Muscle of arm (tissue), 12 donors: Measurements from ENCODE around the gene ZHX3. TPM values are rescaled to one million over a fixed set of nuclear protein-coding genes. Genes with fewer than 3 reads are reported as not detected.

ENCODE experiments used
- DNase-seq: peaks from one replicate; pipeline ENCODE4 v3.0.0-alpha.2; 2013
- polyA plus RNA-seq, 12 donors: library from polyadenylated mRNA; unstranded; fragments of 120-200 nt; gene quantifications; one replicate each; pipeline ENCODE4 v1.2.1, GENCODE V29; 2013; ENCODE audit not compliant: insufficient read length in 12 of 12

The ZHX3 gene
- polyA plus RNA-seq, 12 donors, result 7.4 to 17.2 (median 10.9) TPM; not detected in 1

- DNase-seq, result no peak
These were observed 93.2 kb downstream of the ZHX3 start for GRCh38 chr20:41224281-41224680.

DNA sequence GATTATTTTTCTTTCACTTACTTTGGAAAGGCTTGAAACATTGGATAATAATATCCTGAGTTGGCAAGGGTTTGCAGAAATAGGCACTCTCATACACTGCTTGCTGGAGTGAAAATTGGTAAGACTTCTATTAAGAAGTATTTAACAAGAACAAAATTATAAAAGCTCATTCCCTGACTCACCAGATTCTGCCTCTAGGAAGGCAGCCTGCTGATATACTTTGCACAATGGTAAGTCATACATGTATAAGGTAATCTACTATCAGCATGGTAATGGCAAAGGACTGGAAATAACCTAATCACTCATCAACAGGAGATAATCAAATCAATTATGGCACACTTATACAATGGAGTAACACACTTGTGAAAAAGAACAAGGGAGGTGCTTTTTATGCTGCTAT is 94.4 kb downstream of the ZHX3 start:
- no peak for DNase-seq

- no peak for DNase-seq
These were observed 94.8 kb downstream of the ZHX3 start for GRCh38 chr20:41222703-41223102.

GRCh38 chr20:41222296-41222695 is 95.2 kb downstream of the ZHX3 start:
- DNase-seq, result no peak

DNA sequence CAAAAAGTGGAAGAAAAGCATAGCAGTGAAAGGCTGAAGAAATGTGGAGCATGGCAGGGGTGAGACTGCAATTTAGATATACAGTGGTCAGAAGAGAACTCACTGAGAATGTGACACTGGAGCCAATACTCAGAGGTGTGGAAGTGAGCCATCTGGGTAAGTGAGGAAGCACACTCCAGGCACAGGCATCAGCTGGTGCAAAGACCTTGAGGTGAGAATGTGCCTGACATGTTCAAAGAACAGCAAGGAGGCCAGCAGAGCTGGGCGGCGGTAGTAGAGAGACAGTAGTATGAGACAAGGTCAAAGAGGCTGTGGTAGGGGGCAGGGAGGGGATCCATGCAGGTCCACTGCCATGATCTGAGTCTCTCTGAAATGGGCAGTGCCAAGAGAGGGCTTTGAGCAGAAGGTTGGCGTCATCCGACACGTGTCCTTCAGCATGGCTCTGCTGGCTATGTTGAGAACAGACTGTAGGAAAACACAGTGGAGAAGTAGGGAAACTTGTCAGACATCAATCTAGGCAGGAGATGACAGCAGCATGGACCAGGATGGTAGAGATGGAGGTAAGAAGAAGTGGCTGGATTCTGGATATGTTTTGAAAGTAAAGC is 95.8 kb downstream of the ZHX3 start:
- DNase-seq, result no peak

DNA sequence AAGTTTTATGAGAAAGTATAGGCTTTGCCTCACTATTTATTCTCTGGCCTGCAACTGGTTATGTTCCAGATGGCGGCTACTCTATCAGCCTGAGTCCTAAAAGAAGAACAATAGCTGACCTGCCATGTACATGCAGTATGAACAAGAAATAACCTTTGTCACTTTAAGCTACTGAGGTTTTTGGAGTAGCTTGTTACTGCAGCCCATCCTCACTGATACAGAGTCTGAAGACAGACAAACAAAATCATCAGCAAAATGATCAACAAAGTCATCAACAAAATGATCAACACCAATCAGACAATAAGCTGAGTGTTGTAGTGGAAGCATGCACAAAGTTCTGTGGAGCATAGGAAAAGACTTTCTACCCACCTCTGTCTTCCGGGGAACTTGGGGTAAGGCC is 97.7 kb downstream of the ZHX3 start:
- no peak for DNase-seq

- DNase-seq, result no peak
These were observed 99.1 kb downstream of the ZHX3 start for GRCh38 chr20:41218466-41218865.

DNA sequence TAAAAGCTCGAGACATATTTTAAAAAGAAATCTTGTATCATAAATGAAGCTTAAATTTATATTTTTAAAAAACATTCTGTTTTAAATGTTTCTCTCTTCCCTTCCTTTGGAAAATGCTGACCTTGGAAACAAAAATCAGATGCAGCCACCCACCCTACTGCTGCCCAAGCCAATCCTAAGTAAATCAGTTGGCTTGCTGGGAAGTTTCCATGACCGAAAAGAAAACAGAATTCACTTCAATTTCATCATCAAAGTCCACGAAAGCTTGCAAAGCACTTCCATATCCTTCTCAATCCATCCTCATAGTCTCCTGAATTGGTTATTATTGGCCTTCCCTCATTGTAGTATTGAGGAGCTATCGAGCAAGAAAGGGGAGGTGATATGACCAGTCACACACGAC is 100.1 kb downstream of the ZHX3 start:
- no peak for DNase-seq

DNA sequence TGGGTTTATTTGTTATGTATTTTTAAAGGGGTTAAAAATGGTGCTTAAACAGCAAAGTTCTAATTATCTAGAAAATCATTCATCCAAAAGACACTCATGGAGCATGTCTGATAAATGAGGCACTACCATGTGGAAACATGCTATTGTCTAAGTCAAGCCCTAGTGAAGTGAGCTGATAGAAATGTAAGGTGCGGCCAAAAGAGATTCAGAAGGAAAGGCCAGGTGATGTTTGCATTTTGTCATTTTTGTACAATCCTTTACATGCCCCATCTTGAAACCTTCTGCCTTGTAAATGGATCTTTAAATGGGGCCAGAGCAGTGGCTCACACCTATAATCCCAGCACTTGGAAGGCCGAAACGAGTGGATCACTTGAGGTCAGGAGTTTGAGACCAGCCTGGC is 102.9 kb downstream of the ZHX3 start:
- no peak for DNase-seq

DNA sequence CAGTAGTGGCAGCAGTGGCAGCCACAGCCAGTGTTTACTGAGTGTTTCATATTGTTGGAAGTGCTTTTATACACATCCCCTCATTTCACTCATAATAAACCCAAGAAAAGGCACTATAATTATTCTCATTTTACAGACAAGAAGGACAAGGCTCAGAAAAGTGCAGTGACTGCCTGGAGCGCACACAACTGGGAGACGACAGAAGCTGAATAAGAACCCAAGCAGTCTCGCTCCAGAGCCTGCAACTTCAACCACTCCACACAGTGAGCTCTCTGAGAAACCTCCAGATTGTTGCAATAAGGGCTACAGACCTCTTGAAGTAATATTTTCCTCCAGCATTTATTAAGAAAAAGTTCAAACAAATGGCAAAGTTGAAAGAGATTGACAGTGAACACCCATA is 103.3 kb downstream of the ZHX3 start:
- no peak for DNase-seq

DNA sequence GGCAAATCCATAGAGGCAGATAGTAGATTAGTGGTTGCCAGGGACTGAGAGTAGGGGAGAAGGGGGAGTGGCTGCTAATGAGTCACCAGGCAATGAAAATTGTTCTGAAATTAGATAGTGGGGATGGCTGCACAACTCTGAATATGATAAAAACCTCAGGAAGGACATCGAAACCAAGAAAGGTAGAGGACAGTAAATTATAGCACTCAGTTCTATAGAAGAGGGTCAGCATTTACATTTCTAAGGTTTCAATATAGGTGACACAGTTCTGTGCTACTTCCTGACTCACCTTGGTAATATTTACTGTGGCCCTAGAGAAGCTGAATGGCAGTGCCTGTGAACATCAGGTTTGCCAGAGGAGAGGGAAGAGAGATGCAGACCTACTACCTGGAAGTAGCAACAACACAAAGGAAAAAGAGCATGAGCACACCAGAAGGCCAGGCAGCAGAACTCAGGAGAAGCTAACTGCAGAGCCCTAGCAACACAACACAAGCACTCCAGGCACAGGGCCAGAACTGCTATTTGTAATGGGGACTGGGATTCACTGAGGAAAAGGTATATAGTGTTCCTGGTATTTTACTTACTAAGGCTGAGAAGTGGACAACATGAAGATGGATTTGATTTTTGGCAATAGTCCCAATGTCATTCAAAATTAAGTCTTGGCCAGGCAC is 104.2 kb downstream of the ZHX3 start:
- no peak for DNase-seq

GRCh38 chr20:41205313-41205712 is 112.2 kb downstream of the ZHX3 start:
- DNase-seq, result no peak

GRCh38 chr20:41204304-41205265 is 112.9 kb downstream of the ZHX3 start:
- no peak for DNase-seq

DNA sequence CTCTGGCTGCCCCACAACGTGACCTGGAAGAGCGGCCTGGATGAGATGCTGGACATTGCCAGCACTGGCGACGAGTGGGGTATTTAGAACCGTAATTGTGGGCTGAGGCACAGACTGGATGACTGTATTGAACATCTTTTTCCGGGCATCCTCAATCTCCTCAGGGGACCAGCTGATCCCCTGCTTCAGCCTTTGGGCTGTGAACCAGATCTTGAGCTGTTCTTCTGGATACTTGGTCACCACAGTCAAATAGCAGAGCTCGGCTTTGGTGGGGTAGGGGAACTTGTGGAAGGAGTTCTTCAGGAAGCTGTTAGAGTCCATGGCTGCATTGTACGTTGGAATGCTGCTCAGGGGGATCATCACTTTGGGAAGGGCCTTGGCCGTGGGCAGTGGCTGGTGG is 113.9 kb downstream of the ZHX3 start:
- no peak for DNase-seq

- no peak for DNase-seq
These were observed 115.1 kb downstream of the ZHX3 start for GRCh38 chr20:41202426-41202825.

GRCh38 chr20:41201760-41202159 is 115.8 kb downstream of the ZHX3 start:
- no peak for DNase-seq

DNA sequence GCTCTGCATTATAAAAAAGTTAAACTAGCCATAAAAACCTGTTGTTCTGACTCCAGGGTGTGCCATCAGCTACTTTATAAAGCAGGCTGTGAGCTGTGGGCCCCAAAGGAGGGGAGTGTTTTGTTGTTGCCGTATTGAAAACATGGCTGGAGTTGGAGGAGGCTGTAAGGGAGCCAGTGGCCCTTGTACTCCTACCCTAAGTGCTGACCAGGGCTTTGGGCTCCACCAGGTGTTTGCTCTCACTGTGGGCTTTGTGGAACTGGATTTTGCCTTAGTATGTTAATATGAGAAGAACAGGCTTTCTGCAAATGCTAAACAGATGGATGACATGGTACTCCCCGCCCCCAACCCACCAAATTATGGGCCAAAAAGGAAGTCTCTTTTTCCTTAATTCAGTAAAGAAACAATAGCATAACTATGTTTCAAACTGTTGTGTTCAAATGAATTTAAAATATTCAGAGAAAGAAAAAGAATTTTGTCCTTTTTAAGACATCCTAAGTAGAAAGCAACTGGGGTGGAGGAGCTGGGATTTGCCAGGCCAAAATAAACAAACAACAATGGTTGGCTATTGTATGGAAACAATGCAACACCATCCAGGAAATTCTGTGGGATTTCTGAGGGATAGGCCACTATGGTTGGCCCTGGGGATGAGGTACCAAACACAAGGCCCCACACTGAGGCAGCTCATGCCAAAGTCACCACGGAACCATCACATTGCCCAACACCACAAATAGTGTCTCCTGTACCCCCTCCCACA is 116.9 kb downstream of the ZHX3 start:
- no peak for DNase-seq

- DNase-seq, result no peak
These were observed 119.1 kb downstream of the ZHX3 start for GRCh38 chr20:41198443-41198842.

DNA sequence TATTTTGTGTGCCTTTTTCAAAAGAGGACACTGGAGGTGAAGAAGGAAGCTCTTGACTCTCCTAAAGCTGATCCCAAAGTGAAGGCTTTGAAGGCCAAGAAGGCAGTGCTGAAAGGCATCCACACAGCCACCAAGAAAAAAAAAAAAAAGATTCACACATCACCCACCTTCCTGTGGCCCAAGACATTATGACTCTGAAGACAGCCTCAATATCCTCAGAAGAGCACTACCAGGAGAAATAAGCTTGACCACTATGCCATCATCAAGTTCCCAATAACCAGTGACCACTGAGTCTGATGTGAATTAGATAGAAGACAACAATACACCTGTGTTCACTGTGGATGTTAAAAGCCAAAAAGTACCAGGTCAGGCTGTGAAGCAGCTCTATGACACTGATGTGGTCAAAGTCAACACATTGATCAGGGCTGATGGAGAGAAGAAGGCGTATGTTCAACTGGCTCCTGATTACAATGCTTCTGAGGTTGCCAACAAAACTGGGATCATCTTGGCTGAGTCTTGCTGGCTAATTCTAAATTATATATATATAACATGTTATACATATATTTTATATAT is 120.8 kb downstream of the ZHX3 start:
- DNase-seq, result no peak

GRCh38 chr20:41192575-41192974 is 125.0 kb downstream of the ZHX3 start:
- DNase-seq, result no peak
